Effector CD4-positive, alpha-beta T cell (primary cell): ENCODE data around the gene TMEM178B.
"Not testable (repeated sequence)": the region's sequence is repeated elsewhere in the genome, so short reads cannot be mapped to it uniquely, and the experiment has no call there.

ENCODE experiments used
- DNase-seq: peaks from one replicate; pipeline ENCODE4 v3.0.0-alpha.2; 2020
- total RNA-seq: gene quantifications from one replicate; lab custom pipeline; 2026; lab: John Stamatoyannopoulos, UW

Gene TMEM178B
- 0.75 reads per million for total RNA-seq

GRCh38 chr7:141073641-141074161 lies at the start of gene TMEM178B:
TSS of gene TMEM178B (plus strand) at chr7:141074064.
- no peak for DNase-seq

- no peak for DNase-seq
Measured at GRCh38 chr7:141024668-141025067, 49.2 kb upstream of the TMEM178B start.

GRCh38 chr7:141027043-141027442 lies 46.8 kb upstream of the TMEM178B start:
- no peak for DNase-seq

GRCh38 chr7:141028767-141029166 lies 45.1 kb upstream of the TMEM178B start:
- no peak for DNase-seq

- not testable (repeated sequence) for DNase-seq
Measured at GRCh38 chr7:141032539-141033323, 41.1 kb upstream of the TMEM178B start.

- DNase-seq: not testable (repeated sequence)
Measured at GRCh38 chr7:141038100-141038499, 35.8 kb upstream of the TMEM178B start.

- DNase-seq: no peak
Measured at GRCh38 chr7:141039376-141039775, 34.5 kb upstream of the TMEM178B start.

- DNase-seq: no peak
Measured at GRCh38 chr7:141042222-141043193, 31.4 kb upstream of the TMEM178B start.

- DNase-seq: no peak
Measured at GRCh38 chr7:141043616-141044015, 30.2 kb upstream of the TMEM178B start.

GRCh38 chr7:141045126-141045841 lies 28.6 kb upstream of the TMEM178B start:
- DNase-seq: no peak

- no peak for DNase-seq
Measured at GRCh38 chr7:141045842-141046620, 27.8 kb upstream of the TMEM178B start.

GRCh38 chr7:141053626-141054025 lies 20.2 kb upstream of the TMEM178B start:
- peak; percentile 26 for DNase-seq

- no peak for DNase-seq
Measured at GRCh38 chr7:141055146-141055545, 18.7 kb upstream of the TMEM178B start.

- no peak for DNase-seq
Measured at GRCh38 chr7:141057788-141058187, 16.1 kb upstream of the TMEM178B start.

- not testable (repeated sequence) for DNase-seq
Measured at GRCh38 chr7:141067856-141068255, 6.0 kb upstream of the TMEM178B start.

GRCh38 chr7:141071260-141071854 lies 2.5 kb upstream of the TMEM178B start:
- DNase-seq: no peak

GRCh38 chr7:141071855-141072547 lies 1.9 kb upstream of the TMEM178B start:
- no peak for DNase-seq

GRCh38 chr7:141072548-141073172 lies 1.2 kb upstream of the TMEM178B start:
- DNase-seq: no peak

GRCh38 chr7:141073173-141073640 lies 657 bp upstream of the TMEM178B start:
- DNase-seq: no peak
